Measurements from ENCODE around the gene RWDD1. TPM values are rescaled to one million over a fixed set of nuclear protein-coding genes. Genes with fewer than 3 reads are reported as not detected.
A peak's percentile ranks its signal among the peaks of the same experiment; 100 is the strongest.
"Not testable (repeated sequence)": the region's sequence is repeated elsewhere in the genome, so short reads cannot be mapped to it uniquely, and the experiment has no call there.

RWDD1 gene
- total and polyA plus RNA-seq, 8 donors, result 8.7 to 98.1 (median 47.6) TPM

GRCh38 chr6:116595247-116595646 lies 23.9 kb downstream of the RWDD1 start:
- TF ChIP-seq CTCF (IDR thresholded peaks at IDR 0.05) (no peak), EP300 (IDR thresholded peaks at IDR 0.05) (no peak), POLR2AphosphoS5 (IDR thresholded peaks at IDR 0.05) (no peak), POLR2A (IDR thresholded peaks at IDR 0.05) (no peak)

GRCh38 chr6:116596815-116597214 lies 25.5 kb downstream of the RWDD1 start:
- peaks cover 0 to 2% (median 0%) of the 10 kb centered on the region in 4 donors for H3K4me1 ChIP-seq
- no peaks in the 10 kb centered on the region for H3K9me3 ChIP-seq
- intact Hi-C loops (cut with DNase I; ENCODE audit: low total_unique reads), result no loop called here
- H3K36me3 ChIP-seq, result peaks cover 10 to 54% (median 44%) of the 10 kb centered on the region in 4 donors
- WGBS, 5 donors, result 80 to 87% (median 80%) methylated on average over 4 of the region's 4 CpGs
- TF ChIP-seq EP300 (IDR thresholded peaks at IDR 0.05) (no peak), POLR2A (IDR thresholded peaks at IDR 0.05) (no peak), POLR2AphosphoS5 (IDR thresholded peaks at IDR 0.05) (no peak), CTCF (IDR thresholded peaks at IDR 0.05) (no peak)
- no peak overlapping the region for H3K27ac ChIP-seq
- DNase-seq, result peak in 1 of 2 donors; percentile 53
- no peak overlapping the region for H3K4me3 ChIP-seq
- H3K27me3 ChIP-seq, result no peaks in the 10 kb centered on the region

More at GRCh38 chr6:116595247-116595646, 23.9 kb downstream of the RWDD1 start:
- WGBS, 5 donors, result 21 to 64% (median 30%) methylated on average over 3 of the region's 3 CpGs
- H3K4me1 ChIP-seq, result peaks cover 0 to 2% (median 0%) of the 10 kb centered on the region in 4 donors
- H3K27me3 ChIP-seq, result no peaks in the 10 kb centered on the region
- H3K9me3 ChIP-seq, result no peaks in the 10 kb centered on the region
- no peak overlapping the region for H3K27ac ChIP-seq
- H3K4me3 ChIP-seq, result no peak overlapping the region
- intact Hi-C loops (cut with DNase I; ENCODE audit: low total_unique reads), result no loop called here
- H3K36me3 ChIP-seq, result peaks cover 16 to 70% (median 51%) of the 10 kb centered on the region in 4 donors
- DNase-seq, result no peak

- H3K27me3 ChIP-seq; H3K9me3 ChIP-seq; intact Hi-C loops (cut with DNase I; ENCODE audit: low total_unique reads); H3K4me1 ChIP-seq; H3K27ac ChIP-seq; DNase-seq; H3K4me3 ChIP-seq: not testable (repeated sequence)
- H3K36me3 ChIP-seq, result peaks cover 0 to 37% (median 25%) of the 10 kb centered on the region in 4 donors
- WGBS, 5 donors, result 89 to 96% (median 91%) methylated on average over 3 of the region's 3 CpGs
Measured at GRCh38 chr6:116603916-116604315, 32.6 kb downstream of the RWDD1 start.

GRCh38 chr6:116604868-116605267 lies 33.6 kb downstream of the RWDD1 start:
- DNase-seq; H3K9me3 ChIP-seq; H3K4me1 ChIP-seq; H3K27me3 ChIP-seq; H3K27ac ChIP-seq; H3K4me3 ChIP-seq; intact Hi-C loops (cut with DNase I; ENCODE audit: low total_unique reads): not testable (repeated sequence)
- H3K36me3 ChIP-seq, result peaks cover 0 to 37% (median 23%) of the 10 kb centered on the region in 4 donors
- WGBS, 5 donors, result 86 to 97% (median 91%) methylated on average over 3 of the region's 3 CpGs

GRCh38 chr6:116605935-116606334 lies 34.6 kb downstream of the RWDD1 start:
- DNase-seq, result no peak
- H3K36me3 ChIP-seq, result peaks cover 0 to 33% (median 21%) of the 10 kb centered on the region in 4 donors
- no peaks in the 10 kb centered on the region for H3K9me3 ChIP-seq
- 92 to 98% (median 94%) methylated on average over 4 of the region's 4 CpGs for WGBS, 5 donors
- H3K27me3 ChIP-seq, result no peaks in the 10 kb centered on the region
- TF ChIP-seq CTCF (IDR thresholded peaks at IDR 0.05), result no peak
- TF ChIP-seq POLR2A (IDR thresholded peaks at IDR 0.05), result no peak
- TF ChIP-seq EP300 (IDR thresholded peaks at IDR 0.05), result no peak
- no peak for TF ChIP-seq POLR2AphosphoS5 (IDR thresholded peaks at IDR 0.05)
- no peak overlapping the region for H3K27ac ChIP-seq
- no peaks in the 10 kb centered on the region for H3K4me1 ChIP-seq
- intact Hi-C loops (cut with DNase I; ENCODE audit: low total_unique reads), result no loop called here
- H3K4me3 ChIP-seq, result no peak overlapping the region

Measured in stomach (tissue), 9 donors.